ENCODE measurements around the gene ADGRG4. TPM values are rescaled to one million over a fixed set of nuclear protein-coding genes. Genes with fewer than 3 reads are reported as not detected.

Gene ADGRG4
- total RNA-seq, 1 donor = under 0.01 TPM

GRCh38 chrX:136291824-136292223, 8.9 kb upstream of the ADGRG4 start:
- no peak for DNase-seq (ENCODE audit: low read depth in 2 of 3, low spot score in 2 of 3)

- no peak for DNase-seq (ENCODE audit: low read depth in 2 of 3, low spot score in 2 of 3)
Measured at GRCh38 chrX:136292656-136293055, 8.1 kb upstream of the ADGRG4 start.

GRCh38 chrX:136295380-136295779, 5.4 kb upstream of the ADGRG4 start:
- DNase-seq (ENCODE audit: low read depth in 2 of 3, low spot score in 2 of 3) = no peak

GRCh38 chrX:136303041-136303440, 2.3 kb downstream of the ADGRG4 start:
- DNase-seq (ENCODE audit: low read depth in 2 of 3, low spot score in 2 of 3) = no peak

- DNase-seq (ENCODE audit: low read depth in 2 of 3, low spot score in 2 of 3) = no peak
Measured at GRCh38 chrX:136304493-136304892, 3.7 kb downstream of the ADGRG4 start.

GRCh38 chrX:136306182-136306581, 5.4 kb downstream of the ADGRG4 start:
- no peak for DNase-seq (ENCODE audit: low read depth in 2 of 3, low spot score in 2 of 3)

- no peak for DNase-seq (ENCODE audit: low read depth in 2 of 3, low spot score in 2 of 3)
Measured at GRCh38 chrX:136307471-136307870, 6.7 kb downstream of the ADGRG4 start.

GRCh38 chrX:136310411-136310810, 9.6 kb downstream of the ADGRG4 start:
- DNase-seq (ENCODE audit: low read depth in 2 of 3, low spot score in 2 of 3) = no peak

- DNase-seq (ENCODE audit: low read depth in 2 of 3, low spot score in 2 of 3) = no peak
Measured at GRCh38 chrX:136318156-136318555, 17.4 kb downstream of the ADGRG4 start.

- DNase-seq (ENCODE audit: low read depth in 2 of 3, low spot score in 2 of 3) = no peak
Measured at GRCh38 chrX:136318895-136319597, 18.3 kb downstream of the ADGRG4 start.

GRCh38 chrX:136319600-136319999, 18.8 kb downstream of the ADGRG4 start:
- no peak for DNase-seq (ENCODE audit: low read depth in 2 of 3, low spot score in 2 of 3)

- DNase-seq (ENCODE audit: low read depth in 2 of 3, low spot score in 2 of 3) = no peak
Measured at GRCh38 chrX:136321532-136321931, 20.8 kb downstream of the ADGRG4 start.

- no peak for DNase-seq (ENCODE audit: low read depth in 2 of 3, low spot score in 2 of 3)
Measured at GRCh38 chrX:136322064-136322463, 21.3 kb downstream of the ADGRG4 start.

- DNase-seq (ENCODE audit: low read depth in 2 of 3, low spot score in 2 of 3) = peak in 1 of 3 donors; percentile 19
Measured at GRCh38 chrX:136325377-136325776, 24.6 kb downstream of the ADGRG4 start.

- DNase-seq (ENCODE audit: low read depth in 2 of 3, low spot score in 2 of 3) = no peak
Measured at GRCh38 chrX:136328933-136329332, 28.2 kb downstream of the ADGRG4 start.

GRCh38 chrX:136336623-136337022, 35.9 kb downstream of the ADGRG4 start:
- no peak for DNase-seq (ENCODE audit: low read depth in 2 of 3, low spot score in 2 of 3)

GRCh38 chrX:136339702-136340101, 38.9 kb downstream of the ADGRG4 start:
- DNase-seq (ENCODE audit: low read depth in 2 of 3, low spot score in 2 of 3) = no peak

GRCh38 chrX:136344320-136344719, 43.6 kb downstream of the ADGRG4 start:
- no peak for DNase-seq (ENCODE audit: low read depth in 2 of 3, low spot score in 2 of 3)

- DNase-seq (ENCODE audit: low read depth in 2 of 3, low spot score in 2 of 3) = no peak
Measured at GRCh38 chrX:136346506-136346905, 45.7 kb downstream of the ADGRG4 start.

- no peak for DNase-seq (ENCODE audit: low read depth in 2 of 3, low spot score in 2 of 3)
Measured at GRCh38 chrX:136347706-136348105, 46.9 kb downstream of the ADGRG4 start.

GRCh38 chrX:136353526-136354093, 52.8 kb downstream of the ADGRG4 start:
- DNase-seq (ENCODE audit: low read depth in 2 of 3, low spot score in 2 of 3) = no peak

- no peak for DNase-seq (ENCODE audit: low read depth in 2 of 3, low spot score in 2 of 3)
Measured at GRCh38 chrX:136354201-136354600, 53.4 kb downstream of the ADGRG4 start.

- DNase-seq (ENCODE audit: low read depth in 2 of 3, low spot score in 2 of 3) = no peak
Measured at GRCh38 chrX:136369377-136369776, 68.6 kb downstream of the ADGRG4 start.

Measured in hematopoietic multipotent progenitor cell (in vitro differentiated cells).